Lung (tissue), 12 donors: ENCODE measurements around the gene DPH2. TPM values are rescaled to one million over a fixed set of nuclear protein-coding genes. Genes with fewer than 3 reads are reported as not detected.

Source experiments
- ATAC-seq: fragments of 200-7000 bp; cut with Tn5 transposase; one replicate; pipeline ENCODE4 v1.9.1; 2020; ENCODE audit warnings: moderate number of reproducible peaks; ENCODE audit not compliant: insufficient read depth, low FRiP score
- DNase-seq, 3 donors: peaks; one replicate each; pipeline ENCODE4 v3.0.0-alpha.2; 2013 to 2017
- H3K27ac ChIP-seq, 2 donors: one replicate each; pipeline ENCODE4 v1.5.1; 2013; ENCODE audit warnings: mild to moderate bottlenecking in 2 of 2, moderate library complexity in 2 of 2, control low read depth in 1 of 2, inconsistent platforms in 1 of 2, low read depth in 1 of 2, low read length in 1 of 2
- H3K27me3 ChIP-seq, 3 donors: one replicate each; pipeline ENCODE4 v1.5.1; 2013; ENCODE audit warnings: low read length in 2 of 3; ENCODE audit not compliant: control insufficient read depth in 3 of 3, insufficient read depth in 3 of 3
- H3K36me3 ChIP-seq, 4 donors: one replicate each; pipeline ENCODE4 v1.5.1; 2013; ENCODE audit warnings: low read length in 4 of 4, mild to moderate bottlenecking in 1 of 4, moderate library complexity in 1 of 4; ENCODE audit not compliant: control insufficient read depth in 4 of 4, insufficient read depth in 4 of 4
- H3K4me1 ChIP-seq, 5 donors: one replicate each; pipeline ENCODE4 v1.5.1; 2013; ENCODE audit warnings: low read length in 5 of 5, mild to moderate bottlenecking in 2 of 5, moderate library complexity in 1 of 5; ENCODE audit not compliant: control insufficient read depth in 5 of 5, insufficient read depth in 5 of 5
- H3K4me3 ChIP-seq: one replicate; pipeline ENCODE4 v1.5.1; 2013; ENCODE audit warnings: mild to moderate bottlenecking, control low read depth, moderate library complexity
- H3K9ac ChIP-seq, 2 donors: one replicate each; pipeline ENCODE4 v1.5.1; 2013; ENCODE audit warnings: low read length in 2 of 2, control low read depth in 1 of 2; ENCODE audit not compliant: insufficient read depth in 1 of 2
- H3K9me3 ChIP-seq, 4 donors: one replicate each; pipeline ENCODE4 v1.5.1; 2013; ENCODE audit warnings: low read length in 3 of 4, mild to moderate bottlenecking in 1 of 4, moderate library complexity in 1 of 4; ENCODE audit not compliant: control insufficient read depth in 4 of 4, insufficient read depth in 3 of 4
- CTCF ChIP-seq: IDR thresholded peaks from 2 replicates; pipeline ENCODE4 v1.5.1; 2012; ENCODE audit warnings: mild to moderate bottlenecking; ENCODE audit errors: control extremely low read depth, extremely low read depth
- WGBS, 2 donors: extraction: QIAGEN DNeasy Blood & Tissue Kit; methylation state at CpG; one replicate each; pipeline ENCODE4 v1.1.7; 2013; 5-methylcytosine and 5-hydroxymethylcytosine counted together
- polyA plus RNA-seq, 2 donors: library from polyadenylated mRNA; stranded (reverse); fragments of 200-250 nt; gene quantifications; one replicate each; pipeline ENCODE4 v1.2.1, GENCODE V29; 2013
- total RNA-seq, 2 donors: library from RNA; depleted of rRNA in 1 of 2; stranded (reverse); fragments of >200 nt in 1 of 2; gene quantifications; one replicate each; pipeline ENCODE4 v1.2.1, GENCODE V29; 2014 to 2021
- donor health status: control.
- donor health status: control.
- donor health status: Bipolar disorder and iron deficiency.
- donor health status: healthy.
- donor health status: DM: yes; HTN: yes; CAD: no.

The DPH2 gene
- total and polyA plus RNA-seq, 4 donors = 11.6 to 28.5 (median 21.3) TPM

GRCh38 chr1:43982241-43982640, 12.4 kb downstream of the DPH2 start:
- 88 to 96% methylated on average over 8 of the region's 8 CpGs for WGBS, 2 donors
- Histone ChIP-seq H3K4me3 (no peak overlapping the region), H3K9me3 (no peaks in the 10 kb centered on the region), H3K27me3 (no peaks in the 10 kb centered on the region), H3K36me3 (peaks cover 2 to 12% (median 7%) of the 10 kb centered on the region in 4 donors), H3K27ac (no peak overlapping the region), H3K4me1 (peaks cover 0 to 18% (median 6%) of the 10 kb centered on the region in 5 donors), H3K9ac (no peak overlapping the region)
- ATAC-seq (no peak), DNase-seq (no peak)
- no peak for TF ChIP-seq CTCF

GRCh38 chr1:43982808-43983207, 13.0 kb downstream of the DPH2 start:
- 41 to 76% methylated on average over 15 of the region's 15 CpGs for WGBS, 2 donors
- TF ChIP-seq CTCF = no peak
- H3K4me1 ChIP-seq = peaks cover 0 to 18% (median 6%) of the 10 kb centered on the region in 5 donors
- no peak overlapping the region for H3K9ac ChIP-seq
- DNase-seq = no peak
- no peak overlapping the region for H3K27ac ChIP-seq
- no peaks in the 10 kb centered on the region for H3K27me3 ChIP-seq
- ATAC-seq = no peak
- H3K9me3 ChIP-seq = no peaks in the 10 kb centered on the region
- no peak overlapping the region for H3K4me3 ChIP-seq
- peaks cover 2 to 9% (median 5%) of the 10 kb centered on the region in 4 donors for H3K36me3 ChIP-seq

- no peak for ATAC-seq
- H3K36me3 ChIP-seq = peaks cover 2 to 6% (median 5%) of the 10 kb centered on the region in 4 donors
- H3K4me1 ChIP-seq = peaks cover 0 to 15% (median 4%) of the 10 kb centered on the region in 5 donors
- H3K27me3 ChIP-seq = no peaks in the 10 kb centered on the region
- no peak overlapping the region for H3K9ac ChIP-seq
- no peaks in the 10 kb centered on the region for H3K9me3 ChIP-seq
- H3K4me3 ChIP-seq = no peak overlapping the region
- no peak overlapping the region for H3K27ac ChIP-seq
- no peak for TF ChIP-seq CTCF
- 88% methylated on average over 12 of the region's 12 CpGs for WGBS, 2 donors
- no peak for DNase-seq
Observed at GRCh38 chr1:43983253-43983899, 13.6 kb downstream of the DPH2 start.
